Measurements from ENCODE around the gene USP10.

USP10 gene

DNA sequence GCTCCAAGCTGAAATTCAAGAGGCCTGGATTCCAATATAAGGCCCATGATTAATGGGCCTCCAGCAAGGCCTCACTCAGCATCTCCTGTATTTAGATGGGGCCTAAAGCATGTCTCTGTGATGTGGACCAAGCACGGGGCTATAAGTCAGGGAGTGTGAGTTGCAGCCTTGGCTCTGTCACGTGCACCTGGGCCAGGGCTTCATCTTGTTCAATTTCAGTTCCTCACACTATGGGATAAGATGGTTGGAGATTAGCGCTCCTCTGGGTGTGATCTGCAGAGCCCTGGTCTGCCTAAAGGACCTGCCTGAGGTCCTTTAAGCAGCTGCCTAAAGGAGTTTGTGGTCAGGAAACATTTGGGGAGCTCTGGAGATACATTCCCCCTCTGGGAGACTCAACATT is 26.2 kb upstream of the USP10 start:
- H3K9me3 ChIP-seq (ENCODE audit: control insufficient read depth, insufficient read depth, low read length) = no peaks in the 10 kb centered on the region
- H3K9ac ChIP-seq (ENCODE audit: low read depth, low read length) = no peak overlapping the region
- H3K4me3 ChIP-seq (ENCODE audit: low read depth, low read length) = no peak overlapping the region
- H3K4me1 ChIP-seq (ENCODE audit: control insufficient read depth, insufficient read depth, low read length) = peaks cover 10% of the 10 kb centered on the region; the same call in 1 of the 2 replicates
- no peaks in the 10 kb centered on the region for H3K36me3 ChIP-seq (ENCODE audit: control insufficient read depth, insufficient read depth, low read length)
- no peaks in the 10 kb centered on the region for H3K27me3 ChIP-seq (ENCODE audit: control insufficient read depth, insufficient read depth, low read length)
- no peak overlapping the region for H3K27ac ChIP-seq (ENCODE audit: low read depth, low read length)

DNA sequence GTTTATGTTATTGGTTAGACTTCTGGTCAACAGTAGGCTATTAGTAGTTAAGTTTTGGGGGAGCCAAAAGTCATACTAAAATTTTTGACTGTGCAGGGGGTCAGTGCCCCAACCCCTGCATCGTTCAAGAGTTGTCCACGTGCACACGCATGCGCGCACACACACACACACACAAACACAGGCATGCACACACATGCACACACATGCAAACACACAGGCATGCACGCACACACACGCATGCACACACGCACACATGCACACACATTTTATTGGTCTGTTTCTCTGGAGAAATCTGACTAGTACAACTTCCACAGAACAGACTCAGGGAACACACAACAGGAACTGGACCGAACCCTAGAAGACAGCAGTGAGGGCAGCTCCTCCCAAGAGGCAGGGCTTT is 24.4 kb upstream of the USP10 start:
- Histone ChIP-seq H3K27ac (ENCODE audit: low read depth, low read length) (no peak overlapping the region), H3K27me3 (ENCODE audit: control insufficient read depth, insufficient read depth, low read length) (no peaks in the 10 kb centered on the region), H3K36me3 (ENCODE audit: control insufficient read depth, insufficient read depth, low read length) (no peaks in the 10 kb centered on the region)

DNA sequence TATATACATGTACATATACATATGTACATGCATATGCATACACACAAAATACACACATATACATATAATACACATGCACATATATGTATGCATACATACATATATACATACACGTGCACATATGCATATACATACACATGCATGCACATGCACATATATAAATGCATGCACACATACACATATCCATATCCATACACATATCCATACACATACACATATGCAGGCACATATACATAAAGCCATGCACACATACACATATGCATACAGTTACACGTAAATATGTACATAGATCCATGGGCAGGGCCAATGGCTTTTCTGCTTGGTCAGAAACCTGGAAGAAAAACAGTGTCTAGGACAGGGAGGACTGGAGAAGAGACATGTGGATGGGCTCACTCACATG is 23.9 kb upstream of the USP10 start:
- H3K4me3 ChIP-seq (ENCODE audit: low read depth, low read length) = no peak overlapping the region
- no peaks in the 10 kb centered on the region for H3K36me3 ChIP-seq (ENCODE audit: control insufficient read depth, insufficient read depth, low read length)
- H3K9ac ChIP-seq (ENCODE audit: low read depth, low read length) = no peak overlapping the region
- H3K4me1 ChIP-seq (ENCODE audit: control insufficient read depth, insufficient read depth, low read length) = peaks cover 10% of the 10 kb centered on the region; the same call in 1 of the 2 replicates
- H3K9me3 ChIP-seq (ENCODE audit: control insufficient read depth, insufficient read depth, low read length) = no peaks in the 10 kb centered on the region
- H3K27me3 ChIP-seq (ENCODE audit: control insufficient read depth, insufficient read depth, low read length) = no peaks in the 10 kb centered on the region
- H3K27ac ChIP-seq (ENCODE audit: low read depth, low read length) = no peak overlapping the region

More for the DNA sequence above, 24.4 kb upstream of the USP10 start:
- Histone ChIP-seq H3K4me1 (ENCODE audit: control insufficient read depth, insufficient read depth, low read length) (peaks cover 10% of the 10 kb centered on the region; the same call in 1 of the 2 replicates), H3K9ac (ENCODE audit: low read depth, low read length) (no peak overlapping the region), H3K9me3 (ENCODE audit: control insufficient read depth, insufficient read depth, low read length) (no peaks in the 10 kb centered on the region), H3K4me3 (ENCODE audit: low read depth, low read length) (no peak overlapping the region)

DNA sequence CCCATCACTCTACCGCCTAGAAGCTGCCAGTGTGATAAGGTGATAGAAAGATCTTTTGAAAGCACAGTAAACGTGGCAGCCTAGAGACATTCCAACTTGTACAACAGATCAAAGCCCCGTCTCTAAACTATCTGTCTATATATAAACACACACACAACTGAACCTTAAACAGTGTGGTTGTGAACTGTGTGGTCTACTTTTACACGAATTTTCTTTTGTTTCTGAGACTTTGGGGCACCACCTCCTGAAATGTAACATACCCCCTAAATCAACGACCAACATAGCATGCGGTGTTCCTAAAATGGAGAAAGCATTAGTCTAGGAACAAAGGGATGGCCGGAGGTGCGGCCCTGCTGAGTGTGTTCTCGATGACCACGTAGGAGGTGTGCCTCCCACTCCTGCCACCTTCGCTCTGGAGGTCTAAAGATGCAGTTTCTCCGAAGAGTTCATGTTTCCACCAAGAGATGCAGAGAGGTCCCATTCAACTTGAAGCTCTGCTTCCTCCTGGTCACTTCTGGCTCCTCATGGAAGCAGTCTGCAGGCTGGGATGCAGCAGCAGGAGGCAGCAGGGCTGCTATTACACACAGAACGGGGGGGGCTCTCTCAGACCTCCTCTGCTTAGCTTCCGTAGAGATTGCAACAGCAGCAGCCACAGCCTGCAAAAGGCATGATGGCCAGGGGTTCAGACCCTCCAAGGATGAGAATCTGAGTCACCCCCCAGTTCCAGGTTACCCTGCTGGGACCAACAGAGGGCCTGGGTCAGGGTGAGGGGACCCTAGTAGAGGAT is 22.6 kb upstream of the USP10 start:
- Histone ChIP-seq H3K9ac (ENCODE audit: low read depth, low read length) (no peak overlapping the region), H3K4me1 (ENCODE audit: control insufficient read depth, insufficient read depth, low read length) (peaks cover 10% of the 10 kb centered on the region; the same call in 1 of the 2 replicates), H3K36me3 (ENCODE audit: control insufficient read depth, insufficient read depth, low read length) (no peaks in the 10 kb centered on the region), H3K27me3 (ENCODE audit: control insufficient read depth, insufficient read depth, low read length) (no peaks in the 10 kb centered on the region), H3K9me3 (ENCODE audit: control insufficient read depth, insufficient read depth, low read length) (no peaks in the 10 kb centered on the region), H3K4me3 (ENCODE audit: low read depth, low read length) (no peak overlapping the region), H3K27ac (ENCODE audit: low read depth, low read length) (peak overlapping the region; percentile 7)

DNA sequence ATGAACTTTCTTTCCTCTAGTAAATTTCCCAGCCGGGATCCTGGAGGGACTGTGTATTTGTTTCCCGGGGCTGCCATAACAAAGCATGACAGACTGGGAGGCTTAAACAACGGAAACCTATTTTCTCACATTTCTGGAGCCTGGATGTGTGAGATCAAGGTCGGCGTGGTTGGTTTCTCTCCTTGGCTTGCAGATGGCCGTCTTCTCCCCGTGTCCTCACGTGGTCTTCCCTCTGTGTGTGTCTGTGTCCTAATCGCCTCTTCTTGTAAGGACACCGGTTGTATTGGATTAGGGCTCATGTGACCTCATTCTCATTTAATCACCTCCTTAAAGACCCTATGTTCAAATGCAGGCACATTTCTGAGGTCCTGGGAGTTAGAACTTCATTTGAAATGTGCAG is 22.0 kb upstream of the USP10 start:
- no peaks in the 10 kb centered on the region for H3K36me3 ChIP-seq (ENCODE audit: control insufficient read depth, insufficient read depth, low read length)
- H3K4me1 ChIP-seq (ENCODE audit: control insufficient read depth, insufficient read depth, low read length) = peaks cover 10% of the 10 kb centered on the region; the same call in 1 of the 2 replicates
- no peaks in the 10 kb centered on the region for H3K27me3 ChIP-seq (ENCODE audit: control insufficient read depth, insufficient read depth, low read length)
- H3K9ac ChIP-seq (ENCODE audit: low read depth, low read length) = no peak overlapping the region
- H3K27ac ChIP-seq (ENCODE audit: low read depth, low read length) = peak overlapping the region; percentile 7
- no peak overlapping the region for H3K4me3 ChIP-seq (ENCODE audit: low read depth, low read length)
- no peaks in the 10 kb centered on the region for H3K9me3 ChIP-seq (ENCODE audit: control insufficient read depth, insufficient read depth, low read length)

DNA sequence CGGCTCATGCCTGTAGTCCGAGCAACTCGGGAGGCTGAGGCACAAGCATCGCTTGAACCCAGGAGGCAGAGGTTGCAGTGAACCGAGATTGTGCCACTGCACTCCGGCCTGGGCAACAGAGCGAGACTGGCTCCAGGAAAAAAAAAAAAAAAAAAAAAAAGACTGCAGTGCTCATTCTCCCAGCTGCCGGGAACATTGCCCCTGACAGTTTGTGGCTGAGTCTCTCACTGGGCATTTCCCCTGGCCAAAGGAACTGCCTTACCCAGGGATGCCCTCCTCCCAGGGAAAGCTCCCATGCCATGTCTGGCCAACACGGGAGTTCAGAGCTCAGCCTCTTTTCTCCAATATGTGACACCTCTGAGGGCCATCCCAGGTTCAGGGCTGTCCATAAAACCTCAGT is 21.3 kb upstream of the USP10 start:
- no peak overlapping the region for H3K4me3 ChIP-seq (ENCODE audit: low read depth, low read length)
- H3K4me1 ChIP-seq (ENCODE audit: control insufficient read depth, insufficient read depth, low read length) = peaks cover 12% of the 10 kb centered on the region

DNA sequence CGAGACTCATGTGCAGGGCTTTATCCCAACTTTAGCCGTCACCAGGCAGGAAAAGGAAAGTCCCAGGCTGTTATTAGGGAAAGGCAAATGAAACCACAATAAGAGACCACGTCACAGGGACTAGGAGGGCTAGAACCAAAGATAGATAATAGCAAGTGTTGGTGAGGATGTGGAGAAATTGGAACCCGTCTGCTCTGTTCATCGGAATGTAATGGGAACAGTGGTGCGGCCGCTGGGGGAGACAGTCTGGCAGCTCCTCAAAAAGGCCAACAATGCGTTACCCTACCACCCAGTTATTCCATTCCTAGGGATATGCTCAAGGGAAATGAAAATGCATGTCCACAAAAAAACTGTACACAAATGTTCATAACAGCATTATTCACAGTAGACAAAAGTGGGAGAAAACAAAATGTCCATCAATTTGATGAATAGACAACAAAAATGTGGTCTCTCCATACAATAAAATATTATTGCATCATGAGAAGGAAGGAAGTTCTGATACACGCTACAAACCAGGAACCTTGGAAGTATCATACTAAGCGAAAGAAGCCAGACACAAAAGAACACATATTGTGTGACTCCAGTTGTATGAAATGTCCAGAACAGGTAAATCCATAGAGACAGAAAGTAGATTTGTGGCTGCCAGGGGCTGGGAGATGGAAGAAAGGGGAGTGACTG is 19.5 kb upstream of the USP10 start:
- no peak overlapping the region for H3K4me3 ChIP-seq (ENCODE audit: low read depth, low read length)
- H3K9me3 ChIP-seq (ENCODE audit: control insufficient read depth, insufficient read depth, low read length) = no peaks in the 10 kb centered on the region
- H3K27me3 ChIP-seq (ENCODE audit: control insufficient read depth, insufficient read depth, low read length) = no peaks in the 10 kb centered on the region
- H3K27ac ChIP-seq (ENCODE audit: low read depth, low read length) = no peak overlapping the region
- H3K4me1 ChIP-seq (ENCODE audit: control insufficient read depth, insufficient read depth, low read length) = peaks cover 25% of the 10 kb centered on the region
- no peaks in the 10 kb centered on the region for H3K36me3 ChIP-seq (ENCODE audit: control insufficient read depth, insufficient read depth, low read length)
- no peak overlapping the region for H3K9ac ChIP-seq (ENCODE audit: low read depth, low read length)

More for the DNA sequence above, 21.3 kb upstream of the USP10 start:
- Histone ChIP-seq H3K9me3 (ENCODE audit: control insufficient read depth, insufficient read depth, low read length) (no peaks in the 10 kb centered on the region), H3K9ac (ENCODE audit: low read depth, low read length) (no peak overlapping the region), H3K27ac (ENCODE audit: low read depth, low read length) (no peak overlapping the region), H3K27me3 (ENCODE audit: control insufficient read depth, insufficient read depth, low read length) (no peaks in the 10 kb centered on the region), H3K36me3 (ENCODE audit: control insufficient read depth, insufficient read depth, low read length) (no peaks in the 10 kb centered on the region)

DNA sequence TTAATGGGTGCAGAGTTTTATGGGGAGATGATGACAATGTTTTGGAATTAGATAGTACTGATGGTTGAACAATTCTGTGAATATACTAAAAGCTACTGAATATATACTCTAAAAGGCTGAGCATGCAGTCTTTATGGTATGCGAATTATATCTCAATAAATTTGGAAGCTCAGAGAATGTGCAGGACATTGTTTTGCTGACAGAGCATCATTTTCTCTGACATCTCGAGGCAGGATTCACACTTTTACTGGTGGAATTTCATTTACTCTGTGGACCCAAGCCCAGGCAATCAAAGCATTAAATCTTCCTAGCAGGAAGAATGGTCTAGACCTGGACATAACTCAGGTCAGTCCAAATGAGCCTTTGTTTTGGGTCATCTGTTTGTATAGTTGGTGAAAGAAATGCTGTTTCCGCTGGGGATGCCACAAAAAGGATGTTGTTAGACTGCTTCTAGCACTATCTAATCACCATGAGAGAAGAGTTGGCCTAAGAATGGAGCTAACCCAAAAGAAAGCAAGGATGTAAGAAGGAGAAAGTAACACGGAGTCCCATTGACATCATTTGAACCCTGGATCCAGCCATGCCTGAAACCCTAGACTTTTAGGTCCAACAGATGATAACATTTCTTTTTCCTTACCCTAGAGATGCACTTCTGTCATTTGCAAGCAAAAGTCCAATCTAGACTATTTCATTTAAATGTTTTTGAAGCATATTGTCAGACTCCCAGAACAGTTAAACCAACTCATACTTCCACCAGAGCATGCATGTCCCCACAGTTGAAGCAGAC is 18.8 kb upstream of the USP10 start:
- no peaks in the 10 kb centered on the region for H3K27me3 ChIP-seq (ENCODE audit: control insufficient read depth, insufficient read depth, low read length)
- H3K4me3 ChIP-seq (ENCODE audit: low read depth, low read length) = no peak overlapping the region
- H3K9me3 ChIP-seq (ENCODE audit: control insufficient read depth, insufficient read depth, low read length) = no peaks in the 10 kb centered on the region
- H3K4me1 ChIP-seq (ENCODE audit: control insufficient read depth, insufficient read depth, low read length) = peaks cover 25% of the 10 kb centered on the region
- H3K9ac ChIP-seq (ENCODE audit: low read depth, low read length) = no peak overlapping the region
- no peak overlapping the region for H3K27ac ChIP-seq (ENCODE audit: low read depth, low read length)
- no peaks in the 10 kb centered on the region for H3K36me3 ChIP-seq (ENCODE audit: control insufficient read depth, insufficient read depth, low read length)

DNA sequence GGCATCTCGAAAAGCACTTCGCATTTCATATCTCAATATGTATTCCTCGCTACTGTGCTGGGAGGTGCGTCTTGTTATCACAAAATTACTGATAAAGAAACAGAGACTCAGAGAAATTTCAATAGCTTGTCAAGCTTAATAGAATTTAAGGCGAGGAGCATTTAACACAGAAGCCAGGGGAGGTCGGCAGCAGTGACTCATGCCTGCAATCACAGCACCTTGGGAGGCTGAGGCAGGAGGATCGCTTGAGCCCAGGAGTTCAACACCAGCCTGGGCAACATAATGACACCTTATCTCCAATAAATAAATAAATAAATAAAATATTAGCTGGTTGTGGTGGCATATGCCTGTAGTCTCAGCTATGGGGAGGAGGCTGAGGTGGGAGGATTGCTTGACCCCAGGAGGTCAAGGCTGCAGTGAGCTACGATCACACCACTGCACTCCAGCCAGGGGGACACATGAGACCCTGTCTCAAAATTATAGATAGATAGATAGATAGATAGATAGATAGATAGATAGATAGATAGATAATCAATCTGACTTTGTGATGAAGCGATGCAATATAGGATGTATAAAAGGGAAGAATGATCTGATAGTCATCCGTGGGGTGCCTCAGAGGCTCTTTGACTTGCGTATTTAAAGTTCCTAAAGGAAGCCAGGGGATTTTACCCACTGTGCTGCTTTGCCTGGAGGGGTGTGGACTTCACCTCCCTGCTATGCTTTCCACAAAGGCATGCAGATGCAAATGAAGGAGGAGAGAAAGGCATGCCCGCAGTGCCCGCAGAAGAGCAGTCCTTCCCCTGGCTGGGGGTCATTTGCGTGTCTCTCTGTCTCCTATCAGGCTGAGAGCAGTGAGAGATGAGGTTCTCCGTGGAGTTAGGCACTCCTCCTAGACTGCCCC is 15.9 kb upstream of the USP10 start:
- Histone ChIP-seq H3K9me3 (ENCODE audit: control insufficient read depth, insufficient read depth, low read length) (no peaks in the 10 kb centered on the region), H3K4me3 (ENCODE audit: low read depth, low read length) (no peak overlapping the region; the same call in 1 of the 2 replicates), H3K9ac (ENCODE audit: low read depth, low read length) (no peak overlapping the region), H3K27me3 (ENCODE audit: control insufficient read depth, insufficient read depth, low read length) (no peaks in the 10 kb centered on the region), H3K27ac (ENCODE audit: low read depth, low read length) (peak overlapping the region; percentile 32), H3K4me1 (ENCODE audit: control insufficient read depth, insufficient read depth, low read length) (peaks cover 15% of the 10 kb centered on the region), H3K36me3 (ENCODE audit: control insufficient read depth, insufficient read depth, low read length) (no peaks in the 10 kb centered on the region)

DNA sequence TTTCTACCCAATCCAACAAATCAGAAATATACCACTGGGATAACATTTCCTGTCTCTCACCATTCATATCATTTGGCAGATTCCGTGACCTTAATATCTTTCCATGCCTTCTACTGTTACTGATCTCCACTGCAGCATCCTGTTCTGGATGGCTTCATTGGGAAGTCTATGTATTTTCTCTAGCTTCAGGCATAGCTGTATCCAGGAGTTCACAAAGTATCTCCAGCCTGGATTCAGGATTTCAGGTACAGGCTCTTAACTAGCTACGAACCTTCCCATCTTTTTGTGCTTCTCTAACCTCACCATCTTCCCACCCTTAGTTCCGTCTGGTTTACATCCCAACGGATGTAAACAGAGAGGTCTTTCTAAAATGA is 15.2 kb upstream of the USP10 start:
- Histone ChIP-seq H3K4me3 (ENCODE audit: low read depth, low read length) (no peak overlapping the region), H3K9me3 (ENCODE audit: control insufficient read depth, insufficient read depth, low read length) (no peaks in the 10 kb centered on the region), H3K9ac (ENCODE audit: low read depth, low read length) (no peak overlapping the region), H3K36me3 (ENCODE audit: control insufficient read depth, insufficient read depth, low read length) (no peaks in the 10 kb centered on the region), H3K27ac (ENCODE audit: low read depth, low read length) (peak overlapping the region; percentile 32), H3K27me3 (ENCODE audit: control insufficient read depth, insufficient read depth, low read length) (no peaks in the 10 kb centered on the region), H3K4me1 (ENCODE audit: control insufficient read depth, insufficient read depth, low read length) (peaks cover 15% of the 10 kb centered on the region)
